NT2/D1 (cell line): ENCODE data around the gene IQCK.

Source experiments
- SUZ12 ChIP-seq: IDR thresholded peaks from 2 replicates; pipeline ENCODE4 v1.6.1; 2011; ENCODE audit not compliant: insufficient read length, insufficient read depth; ENCODE audit errors: extremely low read depth
- ZNF274 ChIP-seq: IDR thresholded peaks from 2 replicates; pipeline ENCODE4 v1.6.1; 2011; ENCODE audit warnings: mild to moderate bottlenecking, low read depth, low read length

DNA sequence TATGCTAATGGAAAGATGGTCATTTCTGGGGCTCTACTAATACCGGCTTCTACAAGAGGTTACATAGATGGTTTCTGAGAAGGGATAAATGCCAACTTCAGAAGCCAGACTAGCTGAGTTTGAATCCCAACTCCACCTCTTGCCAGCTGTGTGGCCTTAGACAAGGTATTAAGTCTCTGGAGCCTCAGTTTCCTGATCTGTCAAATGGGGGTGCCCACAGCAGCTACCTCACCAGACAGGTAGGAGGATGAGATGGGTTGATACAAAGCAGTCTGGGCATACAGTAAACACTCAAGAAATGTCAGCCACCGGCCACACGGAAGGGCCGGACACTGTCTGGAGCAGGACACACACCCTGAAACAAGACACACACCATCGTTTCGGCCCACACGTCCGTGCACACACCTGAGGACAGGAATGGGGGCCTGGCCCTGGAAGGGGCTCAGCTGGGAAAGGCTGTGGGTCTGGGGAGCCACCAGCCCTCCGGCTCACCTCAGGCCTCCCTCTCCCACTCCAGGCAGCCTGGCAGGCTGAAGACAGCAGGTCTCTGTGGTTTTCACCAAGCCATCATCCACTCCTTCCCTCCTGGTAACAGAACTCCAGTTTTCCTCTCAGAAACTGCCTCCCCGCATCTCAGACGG lies 5.5 kb upstream of the IQCK start:
- TF ChIP-seq SUZ12 (no peak), ZNF274 (no peak)
